PC-9 (cell line): Measurements from ENCODE around the gene IFNG-AS1. TPM values are rescaled to one million over a fixed set of nuclear protein-coding genes. Genes with fewer than 3 reads are reported as not detected.

Experiments used
- BruUV-seq: library from RNA; stranded (reverse); fragments of 400-500 nt; replicated peaks from 2 replicates; lab custom pipeline; 2021; lab: Mats Ljungman, UMichigan
- CTCF ChIA-PET: fragments of 300-600 bp; sonication (Branson Sonifier 250); formaldehyde crosslinking; loops from one replicate; lab custom pipeline; 2022; ENCODE audit warnings: antibody characterized with exemption; lab: Charles Lee
- POLR2A ChIA-PET: fragments of 300-600 bp; sonication (Branson Sonifier 250); formaldehyde crosslinking; loops from one replicate; lab custom pipeline; 2022; ENCODE audit warnings: antibody characterized with exemption; ENCODE audit not compliant: unreplicated experiment; lab: Charles Lee
- DNase-seq, 2 experiments: peaks; one replicate each; pipeline versions ENCODE4 v3.0.0 to v3.0.0-alpha.2; 2015 to 2022; ENCODE audit warnings: mixed read lengths in 1 of 2
- H2AFZ ChIP-seq: fragments of 200-600 bp; sonication (generic); 2 replicates; pipeline ENCODE4 v1.8.1; 2017; ENCODE audit warnings: antibody characterized with exemption
- H3F3A ChIP-seq: fragments of 200-600 bp; sonication (generic); 2 replicates; pipeline ENCODE4 v1.8.1; 2017; ENCODE audit warnings: antibody characterized with exemption, mild to moderate bottlenecking, low read depth; ENCODE audit not compliant: insufficient read depth
- H3K27ac ChIP-seq: fragments of 200-600 bp; sonication (generic); 2 replicates; pipeline ENCODE4 v1.6.1; 2016; ENCODE audit warnings: mixed run types
- H3K27me3 ChIP-seq: fragments of 200-600 bp; sonication (generic); 2 replicates; pipeline ENCODE4 v1.6.1; 2016; ENCODE audit warnings: low read depth, mixed run types; ENCODE audit not compliant: insufficient read depth
- H3K36me3 ChIP-seq: fragments of 200-600 bp; sonication (generic); 2 replicates; pipeline ENCODE4 v1.6.1; 2016; ENCODE audit warnings: low read depth, mixed run types
- H3K4me1 ChIP-seq: fragments of 200-600 bp; sonication (generic); replicated peaks from 2 replicates; pipeline ENCODE4 v1.6.1; 2016; ENCODE audit warnings: mixed run types; ENCODE audit not compliant: insufficient read depth
- H3K4me2 ChIP-seq: fragments of 200-600 bp; sonication (generic); 2 replicates; pipeline ENCODE4 v1.6.1; 2017; ENCODE audit warnings: mixed run types
- H3K4me3 ChIP-seq: fragments of 200-600 bp; sonication (generic); 2 replicates; pipeline ENCODE4 v1.6.1; 2016; ENCODE audit warnings: mixed run types
- H3K79me2 ChIP-seq: fragments of 200-600 bp; sonication (generic); 2 replicates; pipeline ENCODE4 v1.6.1; 2017; ENCODE audit warnings: low read depth, mixed run types
- H3K9me2 ChIP-seq: fragments of 200-600 bp; sonication (generic); 2 replicates; pipeline ENCODE4 v1.8.1; 2017; ENCODE audit warnings: mild to moderate bottlenecking; ENCODE audit not compliant: insufficient read depth
- H3K9me3 ChIP-seq: fragments of 200-600 bp; sonication (generic); 2 replicates; pipeline ENCODE4 v1.8.1; 2016; ENCODE audit warnings: low read depth; ENCODE audit not compliant: insufficient read depth
- H4K20me1 ChIP-seq: fragments of 200-600 bp; sonication (generic); 2 replicates; pipeline ENCODE4 v1.8.1; 2017; ENCODE audit not compliant: insufficient read depth
- CTCF ChIP-seq: fragments of 200-600 bp; sonication (generic); conservative IDR thresholded peaks from 2 replicates; pipeline ENCODE4 v1.6.1; 2017; ENCODE audit warnings: mixed run types, antibody characterized with exemption, mild to moderate bottlenecking, moderate library complexity
- EZH2 ChIP-seq: fragments of 200-600 bp; sonication (generic); IDR thresholded peaks from 2 replicates; pipeline ENCODE4 v1.8.0; 2017; ENCODE audit warnings: antibody characterized with exemption, low read depth
- intact Hi-C: fragments of 100-400 bp; cut with micrococcal nuclease; formaldehyde crosslinking; loops from one replicate; pipeline ENCODE4 v1.10.0; 2022; ENCODE audit not compliant: unreplicated experiment
- total RNA-seq: library from RNA; stranded (reverse); gene quantifications from 2 replicates; pipeline ENCODE4 v1.2.3, GENCODE V29; 2021

IFNG-AS1 gene
- total RNA-seq, 1 experiment from 2014 or later: not detected

- DNase-seq: no peak
- Histone ChIP-seq H3K4me1 (no peaks in the 10 kb centered on the region), H3K9me3 (no peaks in the 10 kb centered on the region), H3K4me3 (no peak overlapping the region), H3K79me2 (no peaks in the 10 kb centered on the region), H2AFZ (no peak overlapping the region), H3K4me2 (no peak overlapping the region), H3F3A (no peaks in the 10 kb centered on the region), H3K9me2 (no peaks in the 10 kb centered on the region), H3K36me3 (no peaks in the 10 kb centered on the region), H4K20me1 (no peaks in the 10 kb centered on the region), H3K27me3 (no peaks in the 10 kb centered on the region), H3K27ac (no peak overlapping the region)
- POLR2A ChIA-PET: no interaction called here
- no peak for TF ChIP-seq EZH2
- TF ChIP-seq CTCF: no peak
- CTCF ChIA-PET: no interaction called here
- intact Hi-C loops: no loop called here
- BruUV-seq: no TSS peak
Observed at GRCh38 chr12:68011206-68011881, 22.1 kb downstream of the IFNG-AS1 start.

- CTCF ChIA-PET: no interaction called here
- H3K9me2 ChIP-seq: no peaks in the 10 kb centered on the region
- BruUV-seq: no TSS peak
- DNase-seq: no peak
- no peaks in the 10 kb centered on the region for H3K79me2 ChIP-seq
- H3K4me1 ChIP-seq: no peaks in the 10 kb centered on the region
- intact Hi-C loops: no loop called here
- POLR2A ChIA-PET: no interaction called here
- H4K20me1 ChIP-seq: no peaks in the 10 kb centered on the region
- no peaks in the 10 kb centered on the region for H3K27me3 ChIP-seq
- H3K36me3 ChIP-seq: no peaks in the 10 kb centered on the region
- no peak overlapping the region for H2AFZ ChIP-seq
- no peak overlapping the region for H3K4me3 ChIP-seq
- TF ChIP-seq EZH2: no peak
- no peak for TF ChIP-seq CTCF
- no peak overlapping the region for H3K27ac ChIP-seq
- H3K9me3 ChIP-seq: no peaks in the 10 kb centered on the region
- no peaks in the 10 kb centered on the region for H3F3A ChIP-seq
- H3K4me2 ChIP-seq: no peak overlapping the region
Observed at GRCh38 chr12:68011882-68012207, 22.6 kb downstream of the IFNG-AS1 start.

- Histone ChIP-seq H3K4me1 (no peaks in the 10 kb centered on the region), H4K20me1 (no peaks in the 10 kb centered on the region), H3K4me3 (no peak overlapping the region), H3K4me2 (no peak overlapping the region), H3K36me3 (no peaks in the 10 kb centered on the region), H3K9me3 (no peaks in the 10 kb centered on the region), H3F3A (no peaks in the 10 kb centered on the region), H2AFZ (no peak overlapping the region), H3K79me2 (no peaks in the 10 kb centered on the region), H3K27me3 (no peaks in the 10 kb centered on the region), H3K9me2 (no peaks in the 10 kb centered on the region), H3K27ac (no peak overlapping the region)
- BruUV-seq: no TSS peak
- POLR2A ChIA-PET: no interaction called here
- TF ChIP-seq EZH2 (no peak), CTCF (no peak)
- no peak for DNase-seq
- intact Hi-C loops: no loop called here
- CTCF ChIA-PET: no interaction called here
Observed at GRCh38 chr12:68012712-68013111, 23.5 kb downstream of the IFNG-AS1 start.
